MCF 10A (cell line): ENCODE data around the gene PALM. TPM values are rescaled to one million over a fixed set of nuclear protein-coding genes. Genes with fewer than 3 reads are reported as not detected.

Experiments
- BruUV-seq: library from RNA; stranded (reverse); fragments of 400-500 nt; replicated peaks from 2 replicates; lab custom pipeline; 2021; lab: Mats Ljungman, UMichigan
- CTCF ChIA-PET: fragments of 300-600 bp; sonication (Branson Sonifier 250); formaldehyde crosslinking; extraction: SDS; loops from one replicate; lab custom pipeline; 2021; ENCODE audit warnings: antibody characterized with exemption, inconsistent platforms; lab: Yijun Ruan, JAX
- POLR2A ChIA-PET: fragments of 300-600, 350-650 bp; sonication (Branson Sonifier 250); formaldehyde crosslinking; extraction: SDS; loops from one replicate; lab custom pipeline; 2020; ENCODE audit warnings: antibody characterized with exemption, inconsistent platforms; lab: Yijun Ruan, JAX
- DNase-seq: peaks from one replicate; pipeline ENCODE4 v3.0.0-alpha.2; 2018; ENCODE audit not compliant: unreplicated experiment
- H3K27ac Mint-ChIP-seq: one replicate; pipeline ENCODE4 v1.8.0; 2022; ENCODE audit warnings: mild to moderate bottlenecking, low read depth, mixed read lengths; ENCODE audit not compliant: unreplicated experiment
- H3K27me3 Mint-ChIP-seq: one replicate; pipeline ENCODE4 v1.8.0; 2022; ENCODE audit warnings: mixed read lengths; ENCODE audit not compliant: insufficient read depth, unreplicated experiment
- H3K36me3 Mint-ChIP-seq: one replicate; pipeline ENCODE4 v1.8.0; 2022; ENCODE audit warnings: mild to moderate bottlenecking, moderate library complexity, mixed read lengths; ENCODE audit not compliant: insufficient read depth, unreplicated experiment
- H3K4me1 Mint-ChIP-seq: one replicate; pipeline ENCODE4 v1.8.0; 2022; ENCODE audit warnings: mixed read lengths; ENCODE audit not compliant: insufficient read depth, unreplicated experiment
- H3K4me3 Mint-ChIP-seq: one replicate; pipeline ENCODE4 v1.8.0; 2022; ENCODE audit warnings: mild to moderate bottlenecking, moderate library complexity, mixed read lengths; ENCODE audit not compliant: unreplicated experiment
- H3K9me3 Mint-ChIP-seq: one replicate; pipeline ENCODE4 v1.8.0; 2022; ENCODE audit warnings: mixed read lengths; ENCODE audit not compliant: unreplicated experiment
- CTCF ChIP-seq: fragments of 200-600 bp; IDR thresholded peaks from one replicate; pipeline ENCODE4 v1.8.0; 2022; ENCODE audit warnings: antibody characterized with exemption, mild to moderate bottlenecking; ENCODE audit not compliant: unreplicated experiment
- intact Hi-C: fragments of 100-400 bp; cut with micrococcal nuclease; formaldehyde crosslinking; loops from 2 replicates; pipeline ENCODE4 v1.14.1; 2022
- total RNA-seq: library from RNA; stranded (reverse); gene quantifications from 2 replicates; pipeline ENCODE4 v1.2.3, GENCODE V29; 2022

Gene PALM
- total RNA-seq, 1 experiment from 2014 or later, result 0.44 TPM

GRCh38 chr19:746208-746819 is 37.6 kb downstream of the PALM start:
- Mint-ChIP-seq H3K4me3 (no peak overlapping the region), H3K9me3 (no peaks in the 10 kb centered on the region), H3K27ac (no peak overlapping the region), H3K4me1 (peaks cover 2% of the 10 kb centered on the region), H3K27me3 (no peaks in the 10 kb centered on the region), H3K36me3 (peaks cover under 1% of the 10 kb centered on the region)
- ChIA-PET CTCF (interaction anchor here (1.0 kb wide), 1 partner anchor 9 kb away, joined by 3 read pairs; no protein-coding TSS in a partner anchor), POLR2A (no interaction called here)
- BruUV-seq, result no TSS peak
- no peak for DNase-seq
- no peak for TF ChIP-seq CTCF
- intact Hi-C loops, result no loop called here

GRCh38 chr19:746956-747355 is 38.2 kb downstream of the PALM start:
- CTCF ChIA-PET, result interaction anchor here (1.0 kb wide), 1 partner anchor 10 kb away, joined by 3 read pairs; no protein-coding TSS in a partner anchor
- DNase-seq, result no peak
- TF ChIP-seq CTCF, result no peak
- no TSS peak for BruUV-seq
- POLR2A ChIA-PET, result no interaction called here
- no peak overlapping the region for H3K27ac Mint-ChIP-seq
- no peaks in the 10 kb centered on the region for H3K36me3 Mint-ChIP-seq
- H3K27me3 Mint-ChIP-seq, result no peaks in the 10 kb centered on the region
- peaks cover 7% of the 10 kb centered on the region for H3K4me1 Mint-ChIP-seq
- intact Hi-C loops, result no loop called here
- H3K9me3 Mint-ChIP-seq, result no peaks in the 10 kb centered on the region
- no peak overlapping the region for H3K4me3 Mint-ChIP-seq

- DNase-seq, result no peak
- intact Hi-C loops, result no loop called here
- peaks cover 2% of the 10 kb centered on the region for H3K36me3 Mint-ChIP-seq
- H3K4me3 Mint-ChIP-seq, result no peak overlapping the region
- no TSS peak for BruUV-seq
- CTCF ChIA-PET, result interaction anchor here (0.5 kb wide), 1 partner anchor 180 kb away, joined by 3 read pairs; no protein-coding TSS in a partner anchor
- peaks cover 7% of the 10 kb centered on the region for H3K4me1 Mint-ChIP-seq
- H3K27ac Mint-ChIP-seq, result no peak overlapping the region
- no peaks in the 10 kb centered on the region for H3K9me3 Mint-ChIP-seq
- POLR2A ChIA-PET, result no interaction called here
- TF ChIP-seq CTCF, result no peak
- no peaks in the 10 kb centered on the region for H3K27me3 Mint-ChIP-seq
Measured at GRCh38 chr19:747432-748273, 38.9 kb downstream of the PALM start.

- intact Hi-C loops, result no loop called here
- DNase-seq, result no peak
- no peak for TF ChIP-seq CTCF
- Mint-ChIP-seq H3K9me3 (no peaks in the 10 kb centered on the region), H3K36me3 (peaks cover 7% of the 10 kb centered on the region), H3K4me1 (peaks cover 12% of the 10 kb centered on the region), H3K4me3 (no peak overlapping the region), H3K27ac (no peak overlapping the region), H3K27me3 (no peaks in the 10 kb centered on the region)
- no TSS peak for BruUV-seq
- ChIA-PET POLR2A (no interaction called here), CTCF (no interaction called here)
Measured at GRCh38 chr19:748274-748598, 39.5 kb downstream of the PALM start.
